GM19043 (cell line): ENCODE data around the gene SAXO1.
"Not testable (repeated sequence)": the region's sequence is repeated elsewhere in the genome, so short reads cannot be mapped to it uniquely, and the experiment has no call there.

Experiments
- ATAC-seq: cut with Tn5 transposase; IDR thresholded peaks from one replicate; pipeline ENCODE4 v1.9.1; 2021; ENCODE audit warnings: low read depth; ENCODE audit not compliant: unreplicated experiment

Gene SAXO1

DNA sequence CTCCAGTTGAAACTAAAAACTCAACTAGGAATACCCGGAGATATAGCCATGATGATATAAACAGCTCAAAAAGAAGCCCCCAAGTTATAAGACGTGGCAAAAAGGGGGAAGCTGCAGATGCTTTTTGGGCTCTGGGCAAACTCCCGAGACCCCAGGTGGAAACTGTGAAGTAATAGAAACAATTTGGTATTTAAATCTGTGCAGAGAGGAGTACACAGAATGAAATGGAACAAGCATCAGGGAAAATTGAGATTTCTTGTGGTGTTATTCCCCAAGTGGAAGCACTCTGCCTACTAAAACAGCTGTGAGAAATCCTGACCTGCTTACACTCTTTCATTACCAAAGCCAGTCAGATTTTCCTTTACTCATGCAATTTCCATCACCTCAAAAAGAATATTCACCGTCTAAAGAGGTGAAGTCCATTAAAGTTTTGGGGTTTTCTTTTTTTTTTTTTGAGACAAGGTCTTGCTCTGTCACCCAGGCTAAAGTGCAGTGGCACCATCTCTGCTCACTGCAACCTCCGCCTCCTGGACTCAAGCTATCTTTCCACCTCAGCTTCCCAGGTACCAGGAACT, 23.5 kb downstream of the SAXO1 start:
- ATAC-seq = no peak

DNA sequence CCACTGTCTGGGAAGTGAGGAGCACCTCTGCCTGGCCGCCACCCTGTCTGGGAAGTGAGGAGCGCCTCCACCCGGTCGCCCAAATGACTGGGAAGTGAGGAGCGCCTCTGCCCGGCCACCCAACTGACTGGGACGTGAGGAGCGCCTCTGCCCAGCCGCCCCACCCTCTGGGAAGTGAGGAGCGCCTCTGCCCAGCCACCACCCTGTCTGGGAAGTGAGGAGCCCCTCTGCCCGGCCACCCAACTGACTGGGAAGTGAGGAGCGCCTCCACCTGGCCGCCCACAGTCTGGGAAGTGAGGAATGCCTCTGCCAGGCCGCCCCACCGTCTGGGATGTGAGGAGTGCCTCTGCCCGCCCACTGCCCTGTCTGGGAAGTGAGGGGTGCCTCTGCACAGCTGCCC, 32.9 kb downstream of the SAXO1 start:
- ATAC-seq = no peak

- ATAC-seq = no peak
Observed at GRCh38 chr9:18999173-18999785, 33.7 kb downstream of the SAXO1 start.

GRCh38 chr9:18997151-18997550, 35.9 kb downstream of the SAXO1 start:
- no peak for ATAC-seq

DNA sequence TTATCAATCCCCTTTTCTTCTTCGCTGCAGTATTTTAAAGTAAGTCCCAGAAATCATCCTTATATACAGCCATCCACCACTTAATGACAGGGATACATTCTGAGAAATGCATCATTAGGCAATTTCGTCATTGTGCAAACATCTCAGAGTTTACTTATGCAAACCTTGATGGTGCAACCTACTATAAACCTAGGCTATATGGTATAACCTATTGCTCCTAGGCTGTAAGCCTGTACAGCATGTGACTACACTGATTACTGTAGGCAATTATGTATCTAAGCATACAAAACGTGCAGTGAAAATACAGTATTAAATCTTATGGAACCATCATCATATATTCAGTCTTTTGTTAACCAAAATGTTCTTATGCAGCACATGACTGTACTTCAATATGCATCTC, 36.8 kb downstream of the SAXO1 start:
- no peak for ATAC-seq

- no peak for ATAC-seq
Observed at GRCh38 chr9:18994263-18994916, 38.6 kb downstream of the SAXO1 start.

DNA sequence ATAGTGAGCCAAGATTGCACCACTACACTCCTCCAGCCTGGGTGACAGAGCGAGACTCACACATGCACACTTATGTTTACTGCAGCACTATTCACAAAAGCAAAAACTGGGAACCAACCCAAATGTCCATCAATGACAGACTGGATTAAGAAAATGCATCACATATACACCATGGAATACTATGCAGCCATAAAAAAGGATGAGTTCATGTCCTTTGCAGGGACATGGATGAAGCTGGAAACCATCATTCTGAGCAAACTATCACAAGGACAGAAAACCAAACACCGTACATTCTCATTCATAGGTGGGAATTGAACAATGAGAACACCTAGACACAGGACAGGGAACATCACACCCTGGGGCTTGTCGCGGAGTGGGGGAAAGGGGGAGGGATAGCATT, 41.8 kb downstream of the SAXO1 start:
- not testable (repeated sequence) for ATAC-seq

- no peak for ATAC-seq
Observed at GRCh38 chr9:18990494-18990893, 42.5 kb downstream of the SAXO1 start.

DNA sequence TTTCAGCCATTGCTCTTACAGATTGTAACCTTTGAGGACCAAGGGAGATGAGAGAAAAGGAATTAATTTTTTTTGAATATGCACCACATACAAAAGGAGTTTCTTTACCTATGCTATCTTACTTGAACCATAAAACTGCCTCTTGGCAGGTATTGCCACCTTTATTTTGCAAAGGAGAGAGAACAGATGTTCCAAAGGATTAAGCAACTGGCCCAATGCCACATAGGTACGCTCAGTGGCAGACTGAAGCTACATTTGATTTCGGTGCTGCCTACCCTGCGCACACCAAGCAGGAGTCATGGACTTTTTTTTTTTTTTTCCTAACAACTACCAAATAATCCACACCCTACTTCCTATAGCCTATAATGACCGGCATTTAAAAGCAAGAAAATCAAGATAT, 43.1 kb downstream of the SAXO1 start:
- ATAC-seq = no peak

- no peak for ATAC-seq
Observed at GRCh38 chr9:18989097-18989496, 43.9 kb downstream of the SAXO1 start.

DNA sequence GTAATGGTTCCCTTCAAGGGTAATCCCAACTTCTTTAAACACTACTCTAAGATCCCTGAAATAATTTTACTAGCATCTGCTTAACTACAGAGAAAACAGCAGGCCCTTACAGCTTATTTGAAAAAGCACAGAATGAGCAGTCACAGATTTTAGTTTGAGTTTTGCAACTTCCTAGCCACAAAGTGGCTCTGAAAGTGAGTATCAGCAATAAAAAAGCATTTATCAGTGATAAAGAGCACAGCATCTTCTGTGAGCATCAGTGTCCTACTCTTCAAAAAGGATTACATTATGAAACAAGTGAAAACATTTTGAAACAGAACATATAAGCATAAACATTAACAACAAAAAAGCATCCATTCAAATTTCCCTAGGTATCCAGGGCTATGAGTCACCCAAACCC, 45.0 kb downstream of the SAXO1 start:
- no peak for ATAC-seq

GRCh38 chr9:18985996-18986395, 47.0 kb downstream of the SAXO1 start:
- ATAC-seq = no peak

- no peak for ATAC-seq
Observed at GRCh38 chr9:18985464-18985951, 47.5 kb downstream of the SAXO1 start.

- no peak for ATAC-seq
Observed at GRCh38 chr9:18982262-18982620, 50.8 kb downstream of the SAXO1 start.

GRCh38 chr9:18981476-18982261, 51.3 kb downstream of the SAXO1 start:
- no peak for ATAC-seq

- ATAC-seq = no peak
Observed at GRCh38 chr9:18980189-18980588, 52.8 kb downstream of the SAXO1 start.

- ATAC-seq = no peak
Observed at GRCh38 chr9:18979367-18979766, 53.6 kb downstream of the SAXO1 start.

DNA sequence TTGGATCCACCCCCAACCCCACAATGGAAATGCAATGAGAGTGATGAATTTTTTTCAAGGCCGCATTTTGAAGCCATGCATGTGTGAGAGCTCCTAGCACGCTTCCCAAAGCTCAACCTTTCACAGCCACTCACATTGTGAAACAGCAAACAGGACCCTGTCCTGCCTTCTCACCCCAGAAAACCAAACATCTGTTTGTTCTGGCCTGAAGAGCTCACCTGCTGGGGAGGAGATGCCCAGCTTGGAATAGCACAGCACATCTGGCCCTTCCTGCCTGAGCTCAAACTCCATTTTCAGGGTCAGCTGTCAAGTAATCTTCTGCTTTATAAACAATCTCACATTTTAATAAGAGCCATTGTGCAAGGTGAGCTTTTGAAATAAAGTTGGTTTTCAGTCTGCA, 54.8 kb downstream of the SAXO1 start:
- ATAC-seq = no peak

DNA sequence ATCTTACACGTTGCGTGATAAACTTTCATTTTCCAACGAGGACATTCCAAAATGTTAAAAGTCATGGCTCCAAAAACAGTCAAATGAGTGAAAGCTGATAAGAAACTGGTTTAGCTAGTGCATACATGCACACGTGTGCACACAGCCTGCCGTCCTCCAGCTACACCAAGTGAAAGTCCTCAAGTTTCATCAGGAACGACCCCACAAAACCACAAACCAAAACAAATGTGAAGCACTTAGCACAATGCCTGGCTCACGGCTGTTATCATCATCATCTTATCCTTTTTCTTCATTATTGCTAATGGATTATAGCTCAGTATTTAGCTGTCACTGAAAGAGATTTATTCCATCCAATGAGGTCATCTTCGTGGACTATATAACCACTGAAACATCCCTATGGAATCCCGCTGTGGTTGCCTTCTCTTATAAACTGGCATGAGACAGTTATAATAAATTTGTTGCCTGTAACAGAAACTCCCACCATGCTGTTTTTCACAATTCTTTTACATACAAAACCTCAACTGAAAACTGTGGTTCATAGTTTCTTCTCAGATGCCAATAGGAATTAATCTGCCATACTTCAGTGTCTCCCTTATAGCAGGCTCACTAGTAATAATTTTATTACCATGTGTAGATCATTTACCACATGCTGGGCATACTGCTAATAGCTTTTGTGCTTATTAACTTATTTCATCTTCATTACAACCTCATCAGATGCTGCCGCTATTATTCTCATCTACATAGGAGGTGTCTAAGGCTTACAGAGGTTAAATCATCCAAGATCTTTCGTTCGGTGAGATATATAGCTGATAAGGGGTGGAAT, 56.1 kb downstream of the SAXO1 start:
- no peak for ATAC-seq

DNA sequence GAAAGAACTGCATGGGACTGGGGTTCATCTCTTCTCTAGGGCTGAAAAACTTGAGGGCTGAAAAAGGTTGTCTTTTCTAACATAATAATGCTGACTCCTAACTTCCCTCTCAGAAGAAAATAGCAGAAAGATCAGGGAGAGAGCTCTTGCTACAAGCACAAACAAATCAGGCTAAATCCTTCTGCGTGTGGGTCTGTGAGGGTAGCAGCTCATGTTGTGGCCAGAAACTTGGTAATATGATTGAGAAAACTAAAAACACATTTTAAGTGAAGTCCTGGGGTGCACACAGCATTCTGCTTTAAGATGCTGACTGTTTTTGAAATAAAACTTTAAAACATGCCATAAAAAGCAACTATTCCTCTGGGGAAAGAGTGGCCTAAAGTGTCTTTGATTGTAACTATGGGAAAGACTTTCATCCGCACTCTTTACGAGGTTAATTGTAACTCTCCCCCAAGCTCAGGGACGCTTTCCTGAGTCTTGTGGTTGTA, 56.7 kb downstream of the SAXO1 start:
- ATAC-seq = no peak
